ENCODE results near the gene GDPD5.

Gene GDPD5

DNA sequence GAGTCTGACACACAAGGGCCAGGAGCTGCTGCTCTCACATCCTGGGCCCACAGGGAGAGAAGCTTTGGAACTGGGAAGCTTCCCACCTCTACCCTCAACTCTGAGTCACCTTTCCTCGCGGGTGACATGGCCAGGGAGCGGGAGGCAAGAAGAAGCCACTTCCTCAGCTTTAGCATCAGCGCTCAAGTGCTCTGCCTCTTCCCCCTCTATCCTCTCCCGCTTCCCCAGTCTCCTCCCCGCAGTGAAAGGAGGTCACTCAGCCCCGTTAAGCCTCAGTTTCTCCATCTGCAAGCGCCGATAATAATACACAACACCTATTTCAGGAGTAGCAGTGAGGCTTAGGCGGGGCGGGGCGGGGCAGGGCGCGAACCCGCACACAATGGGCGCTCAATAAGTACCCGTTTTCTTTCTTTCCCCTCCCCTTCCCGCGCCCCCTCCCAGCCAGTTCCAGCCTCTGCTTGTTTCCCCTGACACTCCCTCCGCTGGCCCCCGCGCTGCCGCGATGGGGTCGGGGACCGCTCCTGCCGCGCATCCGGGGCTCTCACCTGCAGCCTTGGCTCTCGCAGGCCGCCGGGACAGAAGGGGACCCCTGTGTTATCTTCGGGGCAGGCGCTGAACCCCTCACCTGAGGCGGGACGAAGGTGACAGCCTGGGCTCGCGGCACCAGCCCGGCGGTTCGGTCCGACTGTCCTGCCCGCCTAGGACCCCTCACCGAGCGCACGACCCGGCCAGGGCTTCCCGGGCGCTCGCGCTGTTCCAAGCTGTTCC lies 892 bp downstream of the GDPD5 start:
- TF ChIP-seq ZFX (IDR thresholded peaks at IDR 0.05): no peak
- TF ChIP-seq, protein P1, sequence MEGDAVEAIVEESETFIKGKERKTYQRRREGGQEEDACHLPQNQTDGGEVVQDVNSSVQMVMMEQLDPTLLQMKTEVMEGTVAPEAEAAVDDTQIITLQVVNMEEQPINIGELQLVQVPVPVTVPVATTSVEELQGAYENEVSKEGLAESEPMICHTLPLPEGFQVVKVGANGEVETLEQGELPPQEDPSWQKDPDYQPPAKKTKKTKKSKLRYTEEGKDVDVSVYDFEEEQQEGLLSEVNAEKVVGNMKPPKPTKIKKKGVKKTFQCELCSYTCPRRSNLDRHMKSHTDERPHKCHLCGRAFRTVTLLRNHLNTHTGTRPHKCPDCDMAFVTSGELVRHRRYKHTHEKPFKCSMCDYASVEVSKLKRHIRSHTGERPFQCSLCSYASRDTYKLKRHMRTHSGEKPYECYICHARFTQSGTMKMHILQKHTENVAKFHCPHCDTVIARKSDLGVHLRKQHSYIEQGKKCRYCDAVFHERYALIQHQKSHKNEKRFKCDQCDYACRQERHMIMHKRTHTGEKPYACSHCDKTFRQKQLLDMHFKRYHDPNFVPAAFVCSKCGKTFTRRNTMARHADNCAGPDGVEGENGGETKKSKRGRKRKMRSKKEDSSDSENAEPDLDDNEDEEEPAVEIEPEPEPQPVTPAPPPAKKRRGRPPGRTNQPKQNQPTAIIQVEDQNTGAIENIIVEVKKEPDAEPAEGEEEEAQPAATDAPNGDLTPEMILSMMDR (conservative IDR thresholded peaks at IDR 0.05): no peak
- peak overlapping the region; percentile 57 for H3K27ac ChIP-seq

DNA sequence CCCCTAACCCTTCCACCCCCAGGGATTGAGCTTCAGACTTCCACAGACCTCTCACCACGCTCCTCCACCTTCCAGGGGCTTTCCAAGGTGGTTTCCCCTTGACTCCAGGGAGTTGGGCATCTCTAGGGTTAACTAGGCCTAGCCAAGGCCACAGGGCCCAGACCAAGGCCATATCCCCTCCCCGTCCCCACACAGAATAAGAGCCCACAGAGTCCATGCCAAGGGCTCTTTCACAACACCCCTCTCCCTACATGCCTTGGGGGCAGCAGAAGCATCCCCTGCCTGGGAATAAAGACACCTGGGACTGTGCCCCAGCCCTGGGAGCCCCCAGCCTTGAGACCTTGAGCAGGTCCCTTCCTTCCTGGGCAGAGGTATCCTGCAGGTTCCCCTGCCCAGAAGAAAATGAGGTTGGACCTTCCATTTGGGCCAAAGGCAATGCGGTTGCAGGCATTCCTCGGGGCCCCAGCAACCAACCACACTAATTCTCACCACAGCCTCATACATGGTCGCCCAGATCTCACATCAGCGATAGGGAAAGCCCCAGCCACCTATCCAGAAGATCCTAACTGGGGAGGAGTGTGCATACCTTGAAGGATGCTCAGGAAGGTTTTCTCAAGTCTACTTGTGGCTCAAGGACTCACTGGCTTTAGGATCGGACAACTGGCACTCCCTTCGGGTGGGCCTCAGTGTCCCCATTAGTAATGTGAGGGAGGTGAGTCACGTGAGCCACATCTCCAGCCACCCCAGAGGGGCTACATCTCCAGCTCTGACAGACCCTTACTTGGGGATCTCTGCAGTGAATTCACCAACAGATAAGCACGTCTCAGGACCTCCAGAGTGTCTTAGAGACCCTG lies 1.7 kb downstream of the GDPD5 start:
- no peak for TF ChIP-seq ZFX (IDR thresholded peaks at IDR 0.05)
- TF ChIP-seq, protein P1 (conservative IDR thresholded peaks at IDR 0.05): no peak
- no peak overlapping the region for H3K27ac ChIP-seq

DNA sequence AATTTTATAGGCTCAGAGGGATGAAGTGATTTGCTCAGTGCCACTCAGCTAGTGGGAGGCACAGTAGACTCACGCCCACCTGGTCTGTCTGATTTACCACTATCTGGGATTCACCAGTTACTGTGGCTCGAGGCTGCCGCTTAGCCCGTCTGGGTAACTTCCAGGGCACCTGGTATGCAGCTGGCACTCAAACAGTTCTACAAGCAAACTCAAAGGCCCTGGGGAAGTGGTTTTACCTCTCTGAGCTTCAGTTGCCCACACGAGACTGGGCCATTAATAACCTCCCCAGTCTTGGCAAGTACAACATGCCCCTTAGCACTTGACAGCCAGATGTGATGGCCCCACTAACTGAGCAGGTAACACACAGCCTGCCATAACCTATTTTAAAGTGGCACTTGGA lies 2.6 kb downstream of the GDPD5 start:
- H3K27ac ChIP-seq: no peak overlapping the region
- no peak for TF ChIP-seq ZFX (IDR thresholded peaks at IDR 0.05)
- TF ChIP-seq, protein P1 (conservative IDR thresholded peaks at IDR 0.05): no peak

DNA sequence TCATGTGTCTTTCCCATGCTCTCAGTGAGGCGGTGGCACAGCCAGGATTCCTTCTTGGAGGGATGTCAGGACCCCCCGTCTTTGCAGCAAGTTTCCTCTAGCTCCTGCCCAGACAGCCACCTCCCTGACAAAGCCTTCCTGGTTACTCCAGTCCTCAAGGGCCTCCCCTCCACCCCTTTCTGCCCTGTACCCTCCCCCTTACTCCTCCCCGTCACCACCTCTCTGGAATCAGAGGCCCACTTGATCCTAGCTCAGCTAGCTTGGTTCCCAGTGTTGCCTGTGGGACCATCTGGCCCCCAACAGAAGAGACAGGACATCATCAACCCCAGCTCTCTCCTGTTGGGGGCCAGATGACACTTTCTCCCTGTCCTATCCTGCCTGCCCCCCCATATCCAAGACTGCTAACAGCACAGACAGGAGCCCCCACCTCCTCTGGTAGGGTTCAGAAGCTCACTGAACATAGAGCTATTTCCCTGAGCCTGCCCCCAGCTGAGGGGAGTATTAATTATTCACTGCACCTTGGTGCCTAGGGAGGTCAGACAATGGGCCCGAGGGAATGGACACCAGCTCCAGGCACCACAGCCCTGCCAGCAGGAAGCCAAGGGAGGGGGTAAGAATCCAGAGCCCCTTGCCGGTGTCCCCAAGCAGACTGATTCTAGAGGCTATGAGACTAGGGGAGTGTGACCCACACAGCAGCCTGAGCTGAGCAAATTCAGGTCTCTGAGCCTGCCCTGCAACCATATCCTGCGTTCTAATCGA lies 3.3 kb downstream of the GDPD5 start:
- no peak for TF ChIP-seq ZFX (IDR thresholded peaks at IDR 0.05)
- TF ChIP-seq, protein P1 (conservative IDR thresholded peaks at IDR 0.05): no peak
- H3K27ac ChIP-seq: no peak overlapping the region

DNA sequence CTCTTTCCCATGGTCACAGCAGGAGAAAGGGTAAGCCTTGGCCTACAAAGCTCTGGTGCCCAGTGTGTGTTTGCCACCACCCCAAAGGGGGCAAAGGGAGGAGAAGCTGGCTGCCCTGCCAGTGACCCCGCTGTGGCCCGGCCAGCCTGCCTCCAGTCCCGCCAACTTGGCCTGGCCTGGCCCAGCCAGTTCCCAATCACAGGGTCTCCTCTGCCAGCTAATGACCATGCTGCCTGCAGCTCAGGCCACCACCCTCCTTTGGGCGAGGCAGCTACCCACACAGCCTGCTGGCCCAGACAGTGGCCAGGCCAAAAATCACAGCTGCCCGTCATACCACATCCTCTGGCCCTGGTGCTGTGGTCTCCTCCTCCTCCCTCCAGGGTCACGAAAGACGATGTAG lies 5.1 kb downstream of the GDPD5 start:
- TF ChIP-seq, protein P1 (conservative IDR thresholded peaks at IDR 0.05): no peak
- TF ChIP-seq ZFX (IDR thresholded peaks at IDR 0.05): no peak
- H3K27ac ChIP-seq: no peak overlapping the region

DNA sequence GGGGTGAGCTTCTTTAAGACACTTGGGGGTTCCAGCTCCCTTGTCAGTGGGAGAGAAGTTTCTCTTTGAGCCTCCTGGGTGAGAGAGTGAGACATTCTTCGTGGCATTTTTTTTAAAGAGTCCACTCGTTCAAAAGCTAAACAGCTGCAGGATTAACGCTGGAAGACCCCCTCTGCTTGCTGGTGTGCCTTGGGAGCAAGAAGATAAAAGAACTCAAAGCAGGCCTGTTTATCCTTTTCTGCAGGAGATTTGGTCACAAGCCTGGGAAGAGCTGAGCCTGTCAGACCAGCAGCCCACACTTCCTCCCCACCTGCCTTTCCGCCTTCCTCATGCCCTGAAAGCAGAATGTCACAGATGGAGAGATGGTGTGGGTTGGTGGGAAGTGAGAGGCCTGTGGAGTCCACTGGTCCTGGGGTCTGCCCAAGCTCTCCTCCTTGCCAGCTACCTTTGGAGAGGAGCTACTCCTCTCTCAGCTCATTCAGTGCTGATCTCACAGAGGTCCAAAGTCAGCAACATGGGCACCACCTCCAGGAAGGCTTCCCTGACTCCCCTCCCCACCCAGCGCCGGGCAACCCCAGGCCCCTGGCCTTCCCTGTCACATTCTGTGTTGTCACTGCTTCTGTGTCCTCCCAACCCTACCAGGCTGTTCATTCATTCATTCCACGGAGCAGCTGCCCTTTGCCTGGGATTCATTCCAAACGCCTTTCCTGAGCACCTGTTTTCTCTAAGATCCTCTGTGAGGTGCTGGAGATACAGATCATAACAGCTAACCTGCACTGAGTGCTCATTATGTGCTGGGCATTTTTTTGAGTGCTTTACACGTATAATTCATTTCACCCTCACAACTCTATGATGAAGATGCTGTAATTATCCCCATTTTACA lies 6.7 kb downstream of the GDPD5 start:
- H3K27ac ChIP-seq: no peak overlapping the region
- TF ChIP-seq, protein P1 (conservative IDR thresholded peaks at IDR 0.05): no peak
- TF ChIP-seq ZFX (IDR thresholded peaks at IDR 0.05): no peak

Measured in C4-2B (cell line).